DMS114 treated with DMSO at 0.1 percent for 48 hours (cell line): ENCODE measurements around the gene EARS2.
"Not testable (repeated sequence)": the region's sequence is repeated elsewhere in the genome, so short reads cannot be mapped to it uniquely, and the experiment has no call there.

Source experiments
- DNase-seq: peaks from one replicate; lab custom pipeline; 2025; ENCODE audit not compliant: unreplicated experiment; lab: John Stamatoyannopoulos, UW

EARS2 gene

GRCh38 chr16:23485257-23485614, 71.9 kb downstream of the EARS2 start:
- DNase-seq = no peak

- DNase-seq = no peak
These were observed 72.5 kb downstream of the EARS2 start for GRCh38 chr16:23484510-23485256.

GRCh38 chr16:23483492-23483891, 73.7 kb downstream of the EARS2 start:
- not testable (repeated sequence) for DNase-seq

DNA sequence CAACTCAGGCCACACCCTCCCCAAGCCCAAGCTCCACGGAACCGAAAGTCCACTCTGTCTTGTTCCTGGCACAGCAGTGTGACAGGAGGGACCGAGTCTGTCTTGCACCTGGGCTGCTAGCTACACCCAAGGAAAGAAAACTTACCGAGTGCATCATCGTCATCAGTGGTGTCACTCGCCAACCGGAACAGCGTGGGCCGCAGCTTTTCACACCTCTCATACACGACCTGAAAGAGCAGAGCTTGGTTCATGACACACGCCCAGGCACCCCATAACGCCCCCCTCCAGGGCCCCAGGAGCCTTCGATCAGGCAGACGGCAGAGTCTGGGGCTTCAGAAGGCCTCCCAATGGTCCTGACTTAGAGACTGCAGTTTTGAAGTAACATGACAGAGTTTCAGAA, 74.4 kb downstream of the EARS2 start:
- no peak for DNase-seq

DNA sequence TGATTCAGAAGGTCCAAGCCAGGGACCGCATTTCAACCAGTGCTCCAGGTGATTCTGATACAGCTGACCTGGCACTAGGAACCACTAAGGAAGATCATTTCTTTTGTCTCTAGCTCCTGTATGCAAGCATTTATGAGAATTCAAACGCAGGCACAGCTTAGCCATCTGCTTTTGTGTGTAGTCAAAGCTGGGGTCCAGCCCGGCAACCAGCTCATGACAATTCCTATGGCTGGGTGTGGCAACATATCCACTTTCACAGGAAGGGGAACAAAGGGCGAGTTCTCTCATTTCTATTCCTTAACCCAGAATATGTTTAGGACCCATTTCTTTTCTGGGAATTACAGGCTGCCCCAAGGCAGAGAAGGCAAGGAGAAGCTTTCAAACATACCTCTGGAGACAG, 76.9 kb downstream of the EARS2 start:
- no peak for DNase-seq

- DNase-seq = no peak
These were observed 78.0 kb downstream of the EARS2 start for GRCh38 chr16:23479138-23479537.

GRCh38 chr16:23478566-23478965, 78.6 kb downstream of the EARS2 start:
- no peak for DNase-seq

DNA sequence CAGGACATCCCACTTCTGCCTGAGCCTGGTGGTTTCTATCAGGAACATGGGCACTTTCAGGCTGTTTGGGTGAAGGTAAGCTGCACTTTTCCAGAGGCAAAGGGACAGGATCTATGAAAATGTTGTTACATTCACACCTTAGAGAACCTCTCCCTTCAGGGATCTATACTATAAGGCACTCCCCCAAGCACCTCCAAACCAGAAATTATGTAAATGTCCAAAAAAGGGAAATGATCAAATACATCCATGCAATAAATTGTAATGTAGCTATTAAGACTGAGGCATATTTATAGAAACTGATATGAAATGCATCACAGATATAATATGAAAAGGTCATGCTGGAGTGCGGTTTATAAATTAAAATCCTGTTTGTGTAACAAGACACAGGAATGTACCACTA, 80.9 kb downstream of the EARS2 start:
- no peak for DNase-seq
